Calu3 (cell line): ENCODE results near the gene NGEF. TPM values are rescaled to one million over a fixed set of nuclear protein-coding genes. Genes with fewer than 3 reads are reported as not detected.

Experiments used
- BruUV-seq: library from RNA; stranded (reverse); fragments of 400-500 nt; replicated peaks from 2 replicates; lab custom pipeline; 2021; lab: Mats Ljungman, UMichigan
- CTCF ChIA-PET: fragments of 300-600 bp; sonication (Branson Sonifier 250); formaldehyde crosslinking; loops from one replicate; lab custom pipeline; 2022; ENCODE audit warnings: antibody characterized with exemption; lab: Charles Lee
- DNase-seq: peaks from one replicate; pipeline ENCODE4 v3.0.0; 2022
- H3K27ac Mint-ChIP-seq: one replicate; pipeline ENCODE4 v1.8.0; 2022; ENCODE audit warnings: mixed read lengths; ENCODE audit not compliant: unreplicated experiment
- H3K27me3 Mint-ChIP-seq: one replicate; pipeline ENCODE4 v1.8.0; 2022; ENCODE audit warnings: mixed read lengths; ENCODE audit not compliant: unreplicated experiment
- H3K36me3 Mint-ChIP-seq: one replicate; pipeline ENCODE4 v1.8.0; 2022; ENCODE audit warnings: mild to moderate bottlenecking, moderate library complexity, mixed read lengths; ENCODE audit not compliant: insufficient read depth, unreplicated experiment
- H3K4me1 Mint-ChIP-seq: one replicate; pipeline ENCODE4 v1.8.0; 2022; ENCODE audit warnings: mild to moderate bottlenecking, low read depth, mixed read lengths; ENCODE audit not compliant: unreplicated experiment
- H3K4me3 Mint-ChIP-seq: one replicate; pipeline ENCODE4 v1.8.0; 2022; ENCODE audit warnings: mild to moderate bottlenecking, low read depth, moderate library complexity, mixed read lengths; ENCODE audit not compliant: unreplicated experiment
- H3K9me3 Mint-ChIP-seq: one replicate; pipeline ENCODE4 v1.8.0; 2022; ENCODE audit warnings: low read depth, mixed read lengths; ENCODE audit not compliant: unreplicated experiment
- CTCF ChIP-seq: fragments of 200-600 bp; IDR thresholded peaks from one replicate; pipeline ENCODE4 v1.8.0; 2022; ENCODE audit warnings: antibody characterized with exemption; ENCODE audit not compliant: unreplicated experiment
- intact Hi-C: fragments of 100-400 bp; cut with micrococcal nuclease; formaldehyde crosslinking; loops from one replicate; pipeline ENCODE4 v1.10.0; 2022; ENCODE audit not compliant: unreplicated experiment
- total RNA-seq: library from RNA; stranded (reverse); gene quantifications from 2 replicates; pipeline ENCODE4 v1.2.3, GENCODE V29; 2022

Gene NGEF
- total RNA-seq, 1 experiment from 2014 or later: 1.7 TPM

GRCh38 chr2:232885264-232885961, 127.6 kb downstream of the NGEF start:
- no peak for DNase-seq
- no peak for TF ChIP-seq CTCF
- CTCF ChIA-PET: no interaction called here
- Mint-ChIP-seq H3K9me3 (no peaks in the 10 kb centered on the region), H3K4me3 (no peak overlapping the region), H3K27ac (peak overlapping the region; percentile 22), H3K36me3 (peaks cover 9% of the 10 kb centered on the region), H3K4me1 (peaks cover 17% of the 10 kb centered on the region), H3K27me3 (no peaks in the 10 kb centered on the region)
- intact Hi-C loops: no loop called here
- BruUV-seq: no TSS peak

- intact Hi-C loops: no loop called here
- BruUV-seq: no TSS peak
- Mint-ChIP-seq H3K36me3 (peaks cover 8% of the 10 kb centered on the region), H3K9me3 (no peaks in the 10 kb centered on the region), H3K27ac (peak overlapping the region; percentile 22), H3K4me3 (no peak overlapping the region), H3K27me3 (no peaks in the 10 kb centered on the region), H3K4me1 (peaks cover 16% of the 10 kb centered on the region)
- CTCF ChIA-PET: no interaction called here
- DNase-seq: no peak
- no peak for TF ChIP-seq CTCF
These were observed 128.3 kb downstream of the NGEF start for GRCh38 chr2:232884549-232885263.

- no TSS peak for BruUV-seq
- intact Hi-C loops: no loop called here
- TF ChIP-seq CTCF: no peak
- Mint-ChIP-seq H3K27ac (no peak overlapping the region), H3K4me3 (no peak overlapping the region), H3K4me1 (peaks cover 16% of the 10 kb centered on the region), H3K36me3 (peaks cover 8% of the 10 kb centered on the region), H3K9me3 (no peaks in the 10 kb centered on the region), H3K27me3 (no peaks in the 10 kb centered on the region)
- no peak for DNase-seq
- CTCF ChIA-PET: no interaction called here
These were observed 129.0 kb downstream of the NGEF start for GRCh38 chr2:232884001-232884421.

- H3K36me3 Mint-ChIP-seq: peaks cover 8% of the 10 kb centered on the region
- H3K27ac Mint-ChIP-seq: no peak overlapping the region
- H3K4me1 Mint-ChIP-seq: peaks cover 16% of the 10 kb centered on the region
- no peaks in the 10 kb centered on the region for H3K9me3 Mint-ChIP-seq
- no peak overlapping the region for H3K4me3 Mint-ChIP-seq
- no peak for TF ChIP-seq CTCF
- no peak for DNase-seq
- intact Hi-C loops: no loop called here
- no peaks in the 10 kb centered on the region for H3K27me3 Mint-ChIP-seq
- CTCF ChIA-PET: no interaction called here
- BruUV-seq: no TSS peak
These were observed 129.8 kb downstream of the NGEF start for GRCh38 chr2:232883116-232883721.
